HPDE6-E6E7 (cell line): ENCODE data around the gene TDRD9.

ENCODE experiments used
- DNase-seq: peaks from one replicate; pipeline ENCODE4 v3.0.0; 2011; ENCODE audit warnings: missing footprints; ENCODE audit errors: extremely low spot score

The TDRD9 gene

GRCh38 chr14:104031384-104031783, 103.1 kb downstream of the TDRD9 start:
- DNase-seq, result no peak

GRCh38 chr14:104034976-104035699, 106.9 kb downstream of the TDRD9 start:
- no peak for DNase-seq

- DNase-seq, result no peak
Observed at GRCh38 chr14:104036212-104036611, 108.0 kb downstream of the TDRD9 start.

GRCh38 chr14:104037074-104037473, 108.8 kb downstream of the TDRD9 start:
- DNase-seq, result no peak

GRCh38 chr14:104037903-104038302, 109.6 kb downstream of the TDRD9 start:
- DNase-seq, result no peak

GRCh38 chr14:104039214-104039613, 111.0 kb downstream of the TDRD9 start:
- no peak for DNase-seq

- DNase-seq, result no peak
Observed at GRCh38 chr14:104040539-104040938, 112.3 kb downstream of the TDRD9 start.

GRCh38 chr14:104041430-104042104, 113.3 kb downstream of the TDRD9 start:
- DNase-seq, result no peak

- no peak for DNase-seq
Observed at GRCh38 chr14:104044016-104044415, 115.8 kb downstream of the TDRD9 start.

GRCh38 chr14:104047761-104048160, 119.5 kb downstream of the TDRD9 start:
- DNase-seq, result no peak

GRCh38 chr14:104048758-104049507, 120.7 kb downstream of the TDRD9 start:
- DNase-seq, result no peak

- DNase-seq, result no peak
Observed at GRCh38 chr14:104049576-104050240, 121.5 kb downstream of the TDRD9 start.

- no peak for DNase-seq
Observed at GRCh38 chr14:104051092-104051813, 123.0 kb downstream of the TDRD9 start.

GRCh38 chr14:104054222-104054905, 126.1 kb downstream of the TDRD9 start:
- no peak for DNase-seq

GRCh38 chr14:104062281-104062680, 134.0 kb downstream of the TDRD9 start:
- no peak for DNase-seq

- DNase-seq, result no peak
Observed at GRCh38 chr14:104064003-104064402, 135.7 kb downstream of the TDRD9 start.

- no peak for DNase-seq
Observed at GRCh38 chr14:104066279-104066678, 138.0 kb downstream of the TDRD9 start.

- no peak for DNase-seq
Observed at GRCh38 chr14:104066719-104067295, 138.6 kb downstream of the TDRD9 start.

GRCh38 chr14:104069541-104069940, 141.3 kb downstream of the TDRD9 start:
- DNase-seq, result no peak

GRCh38 chr14:104072586-104072985, 144.3 kb downstream of the TDRD9 start:
- no peak for DNase-seq
